ENCODE data around the gene ASTL. TPM values are rescaled to one million over a fixed set of nuclear protein-coding genes. Genes with fewer than 3 reads are reported as not detected.

The ASTL gene
- total RNA-seq, 1 donor from 2014 or later: not detected

DNA sequence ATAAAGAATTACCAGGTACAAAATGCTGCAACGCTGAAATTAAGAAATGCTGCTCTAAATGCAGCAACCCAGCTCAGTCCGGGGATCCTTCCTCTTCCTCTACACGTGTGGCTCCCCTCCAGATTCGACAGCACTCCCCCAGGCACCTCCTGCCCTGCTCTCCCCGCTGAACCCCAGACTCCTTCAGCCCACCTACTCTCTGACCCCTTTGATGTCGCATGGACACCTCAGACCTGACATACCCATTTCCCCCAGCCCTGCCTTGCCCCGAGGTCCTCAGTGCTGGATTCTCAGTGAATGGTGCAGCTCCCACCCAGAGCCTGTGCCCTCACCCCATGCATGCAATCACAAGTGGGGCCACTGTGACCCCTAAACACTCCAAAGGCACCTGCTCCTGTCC is 17.3 kb downstream of the ASTL start:
- no peak for DNase-seq (ENCODE audit: extremely low spot score, unreplicated experiment)
- H3K4me3 Mint-ChIP-seq: no peak overlapping the region
- TF ChIP-seq, protein P1, sequence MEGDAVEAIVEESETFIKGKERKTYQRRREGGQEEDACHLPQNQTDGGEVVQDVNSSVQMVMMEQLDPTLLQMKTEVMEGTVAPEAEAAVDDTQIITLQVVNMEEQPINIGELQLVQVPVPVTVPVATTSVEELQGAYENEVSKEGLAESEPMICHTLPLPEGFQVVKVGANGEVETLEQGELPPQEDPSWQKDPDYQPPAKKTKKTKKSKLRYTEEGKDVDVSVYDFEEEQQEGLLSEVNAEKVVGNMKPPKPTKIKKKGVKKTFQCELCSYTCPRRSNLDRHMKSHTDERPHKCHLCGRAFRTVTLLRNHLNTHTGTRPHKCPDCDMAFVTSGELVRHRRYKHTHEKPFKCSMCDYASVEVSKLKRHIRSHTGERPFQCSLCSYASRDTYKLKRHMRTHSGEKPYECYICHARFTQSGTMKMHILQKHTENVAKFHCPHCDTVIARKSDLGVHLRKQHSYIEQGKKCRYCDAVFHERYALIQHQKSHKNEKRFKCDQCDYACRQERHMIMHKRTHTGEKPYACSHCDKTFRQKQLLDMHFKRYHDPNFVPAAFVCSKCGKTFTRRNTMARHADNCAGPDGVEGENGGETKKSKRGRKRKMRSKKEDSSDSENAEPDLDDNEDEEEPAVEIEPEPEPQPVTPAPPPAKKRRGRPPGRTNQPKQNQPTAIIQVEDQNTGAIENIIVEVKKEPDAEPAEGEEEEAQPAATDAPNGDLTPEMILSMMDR (conservative IDR thresholded peaks at IDR 0.05): no peak
- H3K27me3 Mint-ChIP-seq: peaks cover 54% of the 10 kb centered on the region
- H3K36me3 Mint-ChIP-seq: no peaks in the 10 kb centered on the region
- H3K27ac Mint-ChIP-seq: no peak overlapping the region
- H3K9me3 Mint-ChIP-seq: no peaks in the 10 kb centered on the region
- peaks cover 6% of the 10 kb centered on the region for H3K4me1 Mint-ChIP-seq (ENCODE audit: unreplicated experiment)

DNA sequence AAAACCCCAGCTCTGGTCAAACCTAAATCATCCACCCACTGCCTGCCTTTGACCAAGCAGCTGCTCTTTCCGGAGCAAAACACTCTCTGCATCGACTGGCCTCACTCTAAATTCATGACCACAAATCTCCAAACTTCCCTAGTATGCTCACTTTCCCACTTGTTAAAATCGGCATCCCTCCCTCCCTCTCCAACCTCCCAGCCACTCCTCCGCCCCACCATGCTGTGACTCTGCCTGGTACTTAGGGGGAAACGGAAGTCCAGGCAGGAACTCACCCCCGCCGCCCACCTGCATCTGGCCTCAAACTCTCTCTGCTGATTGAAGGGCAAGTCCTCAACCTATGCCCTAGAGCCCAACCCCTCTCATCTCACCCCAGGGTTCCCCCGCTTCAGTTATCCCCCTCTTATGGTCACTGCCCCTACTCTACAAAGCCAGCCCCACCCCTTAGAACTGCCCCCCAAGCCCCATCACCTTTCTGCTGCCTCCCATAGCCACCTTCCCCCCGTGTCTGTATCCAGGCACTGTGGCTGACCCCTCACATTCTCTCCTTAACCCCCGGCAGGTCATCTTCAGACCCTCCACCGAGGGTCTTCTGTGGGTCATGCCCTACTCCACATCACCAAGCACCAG is 18.1 kb downstream of the ASTL start:
- DNase-seq (ENCODE audit: extremely low spot score, unreplicated experiment): no peak
- Mint-ChIP-seq H3K36me3 (no peaks in the 10 kb centered on the region), H3K4me3 (peak overlapping the region; percentile 66), H3K9me3 (no peaks in the 10 kb centered on the region), H3K27me3 (peaks cover 56% of the 10 kb centered on the region), H3K4me1 (ENCODE audit: unreplicated experiment) (peaks cover 6% of the 10 kb centered on the region), H3K27ac (no peak overlapping the region)
- TF ChIP-seq, protein P1 (conservative IDR thresholded peaks at IDR 0.05): no peak

DNA sequence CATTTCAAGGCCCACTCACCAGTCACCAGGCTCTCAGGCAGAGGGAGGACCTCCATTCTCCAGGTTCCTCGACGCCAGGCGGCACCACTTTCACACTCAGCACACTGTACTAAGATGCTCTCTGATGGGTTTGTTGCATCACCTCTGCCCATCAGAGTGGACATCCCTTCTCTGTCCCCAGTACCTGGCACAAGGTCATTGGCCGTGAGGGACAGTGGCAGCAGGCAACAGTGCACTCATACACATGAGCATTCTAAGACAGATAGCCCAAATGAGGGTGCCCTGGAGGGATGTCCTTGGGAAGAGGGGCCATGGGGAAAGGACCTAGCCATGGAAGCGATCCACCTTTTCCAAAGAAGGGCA is 18.9 kb downstream of the ASTL start:
- H3K4me1 Mint-ChIP-seq (ENCODE audit: unreplicated experiment): peaks cover 6% of the 10 kb centered on the region
- no peak for DNase-seq (ENCODE audit: extremely low spot score, unreplicated experiment)
- H3K27me3 Mint-ChIP-seq: peaks cover 48% of the 10 kb centered on the region
- no peaks in the 10 kb centered on the region for H3K9me3 Mint-ChIP-seq
- TF ChIP-seq, protein P1 (conservative IDR thresholded peaks at IDR 0.05): no peak
- H3K36me3 Mint-ChIP-seq: no peaks in the 10 kb centered on the region
- H3K4me3 Mint-ChIP-seq: peak overlapping the region; percentile 45
- no peak overlapping the region for H3K27ac Mint-ChIP-seq

DNA sequence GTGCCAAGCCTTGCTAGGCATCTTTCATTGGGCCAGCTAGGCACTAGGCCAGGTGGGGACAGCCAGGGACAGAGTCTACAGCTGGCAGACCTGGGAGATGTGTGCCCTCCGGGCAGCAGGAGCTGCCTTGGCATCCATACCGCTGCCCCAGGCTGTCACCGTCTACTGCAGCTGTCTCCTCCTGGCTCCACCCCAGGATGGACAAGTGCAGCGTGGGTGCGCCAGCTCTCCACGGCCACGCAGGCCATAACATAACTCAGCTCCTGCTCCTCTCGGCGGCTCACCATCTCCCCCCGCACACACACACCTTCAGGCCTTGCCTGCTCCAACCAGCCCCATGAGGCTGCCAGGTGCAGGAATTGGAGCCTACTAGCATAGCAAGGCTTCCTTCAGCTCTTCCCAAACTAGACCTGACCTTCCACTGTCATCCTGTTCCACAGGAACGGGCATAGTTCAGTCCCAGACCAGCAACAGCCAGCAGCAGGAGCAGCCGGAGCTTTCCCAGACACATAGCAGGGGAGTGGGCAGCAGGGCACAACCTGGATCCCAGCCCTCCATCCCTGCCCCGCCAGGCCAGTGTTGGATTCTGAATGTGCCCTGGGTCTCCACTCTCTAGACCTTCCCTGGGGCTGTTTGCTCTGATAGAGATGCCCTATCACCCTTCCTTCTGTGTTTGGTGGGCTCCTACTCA is 19.5 kb downstream of the ASTL start:
- peaks cover 6% of the 10 kb centered on the region for H3K4me1 Mint-ChIP-seq (ENCODE audit: unreplicated experiment)
- peak overlapping the region; percentile 41 for H3K27ac Mint-ChIP-seq
- no peaks in the 10 kb centered on the region for H3K9me3 Mint-ChIP-seq
- DNase-seq (ENCODE audit: extremely low spot score, unreplicated experiment): no peak
- H3K27me3 Mint-ChIP-seq: peaks cover 46% of the 10 kb centered on the region
- no peaks in the 10 kb centered on the region for H3K36me3 Mint-ChIP-seq
- H3K4me3 Mint-ChIP-seq: peak overlapping the region; percentile 74
- TF ChIP-seq, protein P1 (conservative IDR thresholded peaks at IDR 0.05): no peak

DNA sequence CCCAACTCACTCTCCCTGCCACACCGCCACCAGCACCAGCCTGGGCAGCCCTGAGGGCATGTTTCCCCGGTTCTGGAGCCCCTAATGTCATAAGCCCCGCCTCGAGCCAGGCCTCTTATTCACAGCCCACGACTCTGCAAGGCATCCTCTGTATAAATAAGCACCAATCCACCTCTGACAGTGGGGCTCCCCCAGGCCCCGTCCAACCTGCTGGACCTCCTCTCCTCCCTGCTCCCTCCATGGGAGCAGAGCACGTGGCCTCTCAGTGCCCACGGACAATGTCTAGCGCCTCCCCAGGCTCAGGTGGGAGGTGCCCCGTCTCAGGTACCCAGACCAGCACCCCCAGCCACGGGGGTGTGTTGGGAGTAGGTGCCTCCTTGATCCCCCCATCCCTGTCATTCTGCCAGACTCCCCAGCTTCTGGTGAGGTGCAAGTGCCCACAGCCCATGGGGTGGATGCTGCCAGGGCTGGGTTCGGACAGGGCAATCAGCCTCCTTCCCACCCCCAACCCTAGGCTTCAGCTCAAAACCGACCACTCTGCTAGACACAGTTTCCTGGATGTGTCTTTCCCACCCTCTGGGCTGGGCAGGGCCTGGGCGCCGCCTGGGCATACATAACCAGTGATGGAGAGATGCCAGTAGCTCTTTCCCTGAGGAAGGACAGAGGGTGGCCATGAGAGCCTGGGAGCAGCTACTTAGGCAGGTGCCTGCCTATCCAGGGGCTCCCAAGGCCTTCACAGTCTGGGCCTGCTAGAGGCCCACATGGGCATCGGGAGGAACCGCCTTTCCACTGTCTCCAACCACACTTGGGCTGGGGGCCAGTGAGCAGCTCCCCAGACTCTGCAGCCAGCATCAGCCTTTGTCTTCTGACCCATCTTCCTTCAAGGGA is 20.4 kb downstream of the ASTL start:
- TF ChIP-seq, protein P1 (conservative IDR thresholded peaks at IDR 0.05): no peak
- no peak for DNase-seq (ENCODE audit: extremely low spot score, unreplicated experiment)
- Mint-ChIP-seq H3K27ac (peak overlapping the region; percentile 84), H3K9me3 (no peaks in the 10 kb centered on the region), H3K27me3 (peaks cover 46% of the 10 kb centered on the region), H3K4me3 (peak overlapping the region; percentile 88), H3K36me3 (no peaks in the 10 kb centered on the region), H3K4me1 (ENCODE audit: unreplicated experiment) (peaks cover 6% of the 10 kb centered on the region)
